ENCODE results near the gene GEN1.

The GEN1 gene

GRCh38 chr2:17827785-17828184 lies 73.8 kb downstream of the GEN1 start:
- DNase-seq (ENCODE audit: low spot score): no peak
- TF ChIP-seq CTCF (IDR thresholded peaks at IDR 0.05; ENCODE audit: extremely low read depth, missing control alignments): no peak

DNA sequence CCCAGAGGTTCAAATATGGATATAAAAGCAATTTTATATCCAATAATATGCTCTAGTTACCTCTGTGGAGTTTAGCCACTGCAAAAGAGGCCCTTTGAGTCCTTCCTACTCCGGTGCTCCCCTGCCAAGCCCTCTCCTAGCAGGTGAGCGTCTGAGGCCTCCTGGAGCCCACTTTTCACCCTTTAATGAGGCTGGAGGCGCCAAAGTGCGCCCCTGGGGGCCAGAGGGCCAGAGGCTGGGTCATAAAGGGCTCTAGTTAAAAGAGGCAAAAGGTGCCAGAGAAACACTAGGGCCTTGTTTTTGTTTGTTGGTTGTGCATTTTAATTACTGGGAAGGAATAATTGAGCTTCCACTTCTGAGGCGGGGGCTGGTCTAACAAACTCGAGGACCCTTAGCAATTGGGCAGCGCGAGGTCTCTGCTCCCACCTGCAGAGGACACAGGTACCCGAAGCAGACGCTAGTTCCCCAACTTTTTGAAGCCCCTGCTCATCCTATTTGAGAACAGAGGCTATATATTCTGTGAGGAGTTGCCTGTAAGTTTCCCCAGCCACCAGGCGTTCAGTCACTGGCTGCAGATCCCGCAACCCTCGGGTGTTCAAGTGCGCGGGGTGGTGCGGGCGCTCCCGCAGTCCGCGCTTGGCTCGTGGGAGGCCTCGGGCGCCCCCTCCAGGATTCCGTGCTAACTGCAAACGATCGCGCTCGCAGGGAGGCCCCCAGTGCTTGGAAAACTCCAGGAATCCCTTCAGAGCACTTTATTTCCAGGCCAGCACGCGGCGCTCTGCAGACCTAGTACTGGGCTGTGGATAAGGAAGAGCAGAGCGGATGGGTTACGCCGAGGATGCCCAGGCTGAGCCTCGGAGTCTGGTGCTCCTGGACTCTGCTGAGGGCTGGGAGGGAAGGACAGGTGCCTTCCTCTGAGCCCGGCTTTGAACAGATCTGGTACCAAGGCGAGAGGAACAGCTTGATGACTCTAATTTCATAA lies 76.4 kb downstream of the GEN1 start:
- peak; percentile 72 for DNase-seq (ENCODE audit: low spot score)
- TF ChIP-seq CTCF (IDR thresholded peaks at IDR 0.05; ENCODE audit: extremely low read depth, missing control alignments): peak; percentile 78

DNA sequence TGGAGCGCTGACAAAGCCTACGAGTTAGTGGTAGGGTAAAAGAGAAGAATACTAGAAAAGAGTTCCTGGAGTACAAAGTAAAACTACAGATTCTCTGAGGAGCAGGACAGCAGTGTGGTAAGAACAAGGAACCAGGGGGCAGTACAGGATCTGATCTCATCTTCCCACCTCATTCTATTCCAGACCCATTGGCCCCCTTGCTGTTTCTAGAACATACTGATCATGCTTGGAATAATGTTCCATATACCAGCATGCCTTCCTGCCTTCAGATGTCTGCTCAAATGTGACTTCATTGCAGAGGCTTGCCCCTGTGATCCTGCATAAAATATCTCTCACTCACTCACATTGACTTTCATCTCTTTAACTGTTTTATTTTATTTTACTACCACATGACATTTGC lies 81.6 kb downstream of the GEN1 start:
- no peak for TF ChIP-seq CTCF (IDR thresholded peaks at IDR 0.05; ENCODE audit: extremely low read depth, missing control alignments)
- no peak for DNase-seq (ENCODE audit: low spot score)
